ENCODE data around the gene HOXB6.

- TF ChIP-seq CTCF (IDR thresholded peaks at IDR 0.05) = no peak
- TF ChIP-seq REST (IDR thresholded peaks at IDR 0.05; ENCODE audit: insufficient read depth in 1 of 2, low read depth in 2 of 2, low read length in 1 of 2) = no peak
- no peak for TF ChIP-seq SIN3A (IDR thresholded peaks at IDR 0.05; ENCODE audit: borderline replicate concordance, insufficient read depth, low read depth, low read length)
Observed at GRCh38 chr17:48576479-48577309, 28.1 kb downstream of the HOXB6 start.
